NCI-H1105 (cell line): Measurements from ENCODE around the gene SYNE2.

Experiments
- DNase-seq: peaks from one replicate; lab custom pipeline; 2025; lab: John Stamatoyannopoulos, UW

Gene SYNE2

DNA sequence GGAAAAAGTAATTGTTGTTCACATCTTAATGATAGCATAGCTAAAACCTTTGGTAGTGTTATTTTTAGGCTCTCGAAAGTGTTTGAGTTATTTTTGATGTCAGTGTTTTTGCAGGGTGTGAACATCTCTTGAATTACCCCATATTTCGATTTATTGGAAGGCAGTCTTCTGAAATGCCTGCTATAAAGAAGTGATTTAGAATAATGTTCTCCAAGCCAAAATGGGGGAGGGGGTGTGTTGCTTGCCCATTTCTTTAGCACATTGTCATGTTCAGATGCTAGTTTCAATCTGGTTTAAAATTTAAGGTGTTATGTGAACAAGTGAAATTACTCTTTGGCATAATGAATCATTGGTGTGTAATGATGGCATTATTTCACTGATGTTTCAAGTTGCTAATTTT is 110.6 kb downstream of the SYNE2 start:
- DNase-seq, result no peak

DNA sequence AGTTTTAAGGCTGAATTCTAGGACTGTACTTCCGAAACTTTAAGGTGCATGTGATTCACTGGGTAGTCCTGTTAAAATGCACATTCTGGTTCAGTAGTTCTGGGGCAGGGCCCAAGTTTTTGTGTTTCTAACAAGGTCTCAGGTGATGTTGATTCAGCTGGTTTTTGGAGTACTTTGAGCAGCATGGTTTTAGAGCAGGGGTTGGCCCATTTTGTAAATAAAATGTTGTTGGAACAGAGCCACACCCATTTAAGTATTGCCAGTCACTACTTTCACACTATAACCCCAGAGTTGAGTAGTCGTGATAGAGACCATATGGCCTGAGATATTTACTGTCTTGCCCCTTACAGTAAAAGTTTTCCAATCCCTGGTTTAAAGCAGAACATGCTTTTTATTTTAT is 111.3 kb downstream of the SYNE2 start:
- peak; percentile 62 for DNase-seq

DNA sequence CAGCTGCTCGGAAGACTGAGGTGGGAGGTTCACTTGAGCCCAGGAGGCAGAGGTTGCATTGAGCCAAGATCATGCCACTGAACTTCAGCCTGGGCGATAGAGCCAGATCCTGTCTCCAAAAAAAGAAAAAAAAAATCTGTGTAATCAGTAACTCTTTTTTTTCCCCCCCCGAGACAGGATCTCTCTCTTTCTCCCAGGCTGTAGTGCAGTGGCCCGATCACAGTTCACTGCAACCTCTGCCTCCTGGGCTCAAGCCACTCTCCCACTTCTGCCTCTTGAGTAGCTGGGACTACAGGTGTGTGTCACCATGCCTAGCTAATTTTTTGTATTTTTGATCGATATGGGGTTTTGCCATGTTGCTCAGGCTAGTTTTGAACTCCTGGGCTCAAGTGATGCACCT is 113.6 kb downstream of the SYNE2 start:
- no peak for DNase-seq

DNA sequence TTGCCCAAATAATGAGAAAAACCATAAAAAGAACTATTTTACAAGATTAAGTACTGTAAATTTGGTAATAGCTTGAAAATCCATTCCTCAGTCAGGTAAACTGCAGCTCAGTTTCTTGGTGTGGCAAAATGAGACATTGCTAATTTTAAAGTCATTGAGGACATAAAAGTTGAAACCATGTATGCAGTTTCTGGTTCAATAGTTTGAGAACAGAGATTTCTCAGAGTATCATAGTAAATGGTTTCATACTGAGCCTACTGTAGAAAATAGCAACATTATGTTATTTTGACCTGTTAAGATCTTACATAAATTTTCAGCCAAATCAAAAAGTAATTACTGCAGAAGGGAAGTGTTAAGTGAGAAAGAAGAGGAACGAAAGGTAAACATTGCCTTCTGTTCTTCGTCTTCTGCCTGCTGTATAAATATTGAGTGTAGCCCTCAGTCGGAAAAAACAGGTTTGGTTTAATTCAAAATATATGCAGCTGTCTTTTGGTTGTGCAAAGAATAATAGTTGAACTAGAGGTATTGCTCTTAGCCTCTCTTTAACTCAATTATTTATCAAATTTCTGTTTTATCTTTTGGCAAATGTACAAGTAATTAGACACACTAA is 119.6 kb downstream of the SYNE2 start:
- DNase-seq, result peak; percentile 37

DNA sequence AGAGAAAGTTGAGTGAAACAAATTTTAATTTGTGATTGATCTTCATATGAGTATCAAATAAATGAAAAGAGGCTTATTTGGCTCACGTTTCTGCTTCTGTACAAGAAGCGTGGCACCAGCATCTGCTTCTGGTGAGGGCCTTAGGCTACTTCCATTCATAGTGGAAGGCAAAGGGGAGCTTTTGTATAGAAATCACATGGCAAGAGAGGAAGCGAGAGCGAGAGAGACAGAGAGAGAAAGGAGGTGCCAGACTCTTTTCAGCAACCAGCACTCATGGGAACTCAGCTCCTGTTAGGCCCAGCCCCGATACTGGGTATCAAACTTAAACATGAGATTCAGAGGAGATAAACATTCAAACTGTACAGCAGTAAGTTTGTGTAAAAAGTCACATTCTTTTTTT is 121.4 kb downstream of the SYNE2 start:
- DNase-seq, result no peak

DNA sequence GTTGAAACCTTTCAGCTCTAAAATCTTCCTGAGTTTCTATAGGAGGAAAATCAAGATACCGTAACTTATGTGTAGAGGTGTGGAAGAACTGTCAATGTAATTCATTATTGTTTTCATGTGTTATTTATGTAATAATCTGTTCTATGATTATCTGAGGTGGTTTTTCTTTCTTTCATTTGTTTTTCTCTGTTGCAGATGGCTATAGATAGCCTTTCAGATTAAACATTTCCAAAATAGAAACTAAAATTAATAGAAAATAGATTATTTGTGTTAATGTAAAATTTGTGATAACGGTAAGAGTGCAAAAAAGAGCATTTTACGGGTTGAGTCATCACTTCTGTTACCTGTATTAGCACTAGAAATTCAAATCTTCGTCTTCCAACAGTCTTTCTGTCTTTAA is 128.8 kb downstream of the SYNE2 start:
- DNase-seq, result no peak

DNA sequence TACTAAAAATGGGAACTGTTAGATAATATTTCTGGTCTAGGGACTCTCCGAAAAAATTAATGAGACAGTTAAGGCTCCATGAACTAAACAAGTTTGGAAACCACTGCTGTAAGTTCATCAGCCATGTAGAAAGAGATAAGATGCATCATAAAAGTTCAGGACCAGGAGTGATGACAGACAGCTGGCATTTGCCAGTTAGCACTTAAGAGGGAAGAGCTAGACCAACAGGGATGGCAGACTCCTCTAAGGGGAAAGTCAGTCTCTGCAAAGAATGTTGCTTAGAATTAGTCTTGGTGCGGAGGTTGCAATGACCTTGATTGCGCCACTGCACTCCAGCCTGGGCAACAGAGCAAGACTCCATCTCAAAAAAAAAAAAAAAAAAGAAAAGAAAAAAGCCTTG is 129.4 kb downstream of the SYNE2 start:
- DNase-seq, result no peak

DNA sequence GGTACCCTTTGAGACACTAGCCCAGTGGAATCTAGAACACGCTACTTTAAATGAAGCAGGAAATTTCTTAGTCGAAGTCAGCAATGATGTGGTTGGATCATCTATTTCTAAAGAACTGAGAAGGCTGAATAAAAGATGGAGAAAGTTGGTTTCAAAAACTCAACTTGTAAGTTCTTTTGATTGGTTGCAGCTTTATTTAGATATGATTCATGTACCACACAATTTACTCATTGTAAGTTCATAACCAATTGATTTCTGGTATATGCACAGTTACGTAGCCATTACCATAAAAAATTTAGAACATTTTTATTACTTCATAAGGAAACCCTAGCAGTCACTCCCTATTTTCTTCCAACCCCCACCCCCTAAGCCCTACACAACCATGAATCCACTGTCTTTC is 129.8 kb downstream of the SYNE2 start:
- DNase-seq, result no peak

DNA sequence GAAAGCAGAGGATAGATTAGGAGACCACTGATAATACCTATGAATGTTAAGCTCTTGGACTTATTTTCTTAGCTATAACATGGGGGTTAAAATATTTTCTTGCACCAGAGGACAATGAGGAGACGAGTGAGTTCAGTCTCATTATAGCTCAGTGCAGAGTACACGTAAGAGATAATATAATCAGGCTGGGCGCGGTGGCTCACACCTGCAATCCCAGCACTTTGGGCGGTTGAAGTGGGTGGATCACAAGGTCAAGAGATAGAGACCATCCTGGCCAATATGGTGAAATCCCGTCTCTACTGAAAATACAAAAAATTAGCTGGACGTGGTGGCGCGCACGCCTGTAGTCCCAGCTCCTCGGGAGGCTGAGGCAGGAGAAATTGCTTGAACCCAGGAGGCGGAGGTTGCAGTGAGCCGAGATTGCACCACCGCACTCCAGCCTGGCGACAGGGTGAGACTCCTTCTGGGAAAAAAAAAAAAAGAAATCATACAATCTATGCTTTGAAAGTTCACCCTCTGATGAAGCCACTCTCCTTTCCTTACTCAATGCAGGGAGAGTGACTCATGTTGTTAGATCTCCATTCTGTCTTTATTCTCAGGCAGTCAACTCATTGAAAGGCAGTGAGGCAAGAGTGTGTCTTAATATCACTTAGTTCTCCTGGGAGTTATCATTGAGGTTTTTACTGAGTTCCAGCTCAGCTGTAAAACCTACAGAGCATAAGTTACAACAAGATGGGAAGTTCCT is 134.2 kb downstream of the SYNE2 start:
- DNase-seq, result no peak

DNA sequence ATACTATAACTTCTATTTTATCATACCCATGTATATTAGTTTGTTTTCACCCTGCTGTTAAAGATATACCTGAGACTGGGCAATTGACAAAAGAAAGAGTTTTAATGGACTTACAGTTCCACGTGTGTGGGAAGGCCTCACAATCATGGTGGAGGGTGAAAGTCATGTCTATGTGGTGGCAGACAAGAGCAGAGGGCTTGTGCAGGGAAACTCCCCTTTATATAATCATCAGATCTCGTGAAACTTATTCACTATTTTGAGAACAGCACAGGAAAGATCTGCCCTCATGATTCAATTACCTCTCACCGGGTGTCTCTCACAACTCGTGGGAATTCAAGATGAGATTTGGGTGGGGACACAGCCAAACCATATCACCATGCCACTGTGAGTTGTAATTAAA is 135.8 kb downstream of the SYNE2 start:
- no peak for DNase-seq

DNA sequence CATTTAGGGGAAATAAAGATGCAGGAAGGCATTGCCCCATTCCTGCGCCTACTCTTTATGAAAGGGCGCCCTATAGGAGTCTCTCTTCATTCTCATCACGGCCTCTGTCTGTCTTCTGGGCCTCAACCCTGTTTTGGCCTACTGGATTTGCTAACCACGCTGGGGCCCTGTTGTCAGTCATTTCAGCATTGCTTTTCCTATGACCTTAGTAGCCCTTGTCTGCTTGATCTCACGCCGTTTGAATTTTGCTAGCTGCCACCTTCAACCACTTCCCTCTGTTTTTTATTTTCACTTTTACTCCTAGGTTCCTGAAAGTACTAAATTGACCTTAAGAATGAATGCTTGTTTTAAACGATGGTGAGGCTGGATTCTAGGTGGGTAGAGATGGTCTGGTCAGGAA is 139.0 kb downstream of the SYNE2 start:
- DNase-seq, result no peak

DNA sequence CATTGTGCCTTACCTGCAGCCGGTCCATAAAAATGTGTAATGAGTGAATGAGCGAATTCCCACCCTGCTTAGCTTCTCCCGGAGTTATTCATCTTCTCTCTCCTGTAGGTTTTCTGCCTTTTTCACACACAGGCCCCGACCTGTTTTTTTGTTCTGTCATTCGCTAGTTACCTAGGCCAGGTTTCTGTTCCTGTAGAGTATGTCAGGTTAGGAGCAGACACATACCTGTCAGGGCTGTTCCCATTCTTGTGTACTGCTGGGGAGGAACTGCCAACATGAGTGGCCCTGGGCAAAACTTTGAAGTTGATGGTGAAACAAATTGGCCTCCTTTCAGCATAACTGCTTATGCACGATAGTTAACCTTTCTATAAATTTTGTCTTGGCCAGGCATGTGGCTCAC is 140.1 kb downstream of the SYNE2 start:
- DNase-seq, result no peak

DNA sequence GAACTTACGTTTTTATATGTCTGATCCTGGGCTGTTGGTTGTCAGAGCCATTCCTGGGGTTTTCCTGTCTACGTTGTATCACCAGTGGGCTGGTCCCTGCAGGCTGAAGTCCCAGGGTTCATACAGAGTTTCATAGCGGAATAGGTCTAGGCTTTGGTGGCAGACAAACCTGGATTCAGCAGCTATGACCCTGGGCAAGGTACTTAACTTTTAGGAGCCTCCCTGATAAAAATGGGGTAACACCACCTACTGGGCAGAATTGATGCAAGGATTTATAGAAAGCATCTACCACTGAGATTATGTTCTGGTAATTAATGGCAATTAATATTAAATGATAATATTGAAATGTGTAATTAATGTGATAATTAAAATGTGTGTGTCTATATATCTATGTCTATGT is 141.2 kb downstream of the SYNE2 start:
- no peak for DNase-seq

DNA sequence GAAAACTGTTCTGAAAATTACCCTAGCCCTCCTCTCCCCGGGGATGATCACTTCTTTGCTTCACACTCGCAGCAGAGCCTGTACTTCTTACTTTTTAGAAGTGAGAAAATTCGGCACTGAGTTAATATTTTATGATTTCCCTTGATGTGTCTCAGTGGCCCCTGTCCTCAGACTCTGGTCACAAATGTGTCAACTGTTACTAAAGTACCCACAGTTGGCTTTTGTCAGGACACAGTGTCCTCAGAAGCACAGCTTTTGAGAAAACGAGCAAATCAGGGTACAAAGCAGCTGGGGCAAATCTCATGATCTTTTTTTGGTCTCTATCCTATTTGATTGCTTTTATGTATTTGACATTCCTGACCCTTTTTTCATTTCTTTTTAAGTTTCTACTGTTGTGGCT is 142.5 kb downstream of the SYNE2 start:
- DNase-seq, result no peak

DNA sequence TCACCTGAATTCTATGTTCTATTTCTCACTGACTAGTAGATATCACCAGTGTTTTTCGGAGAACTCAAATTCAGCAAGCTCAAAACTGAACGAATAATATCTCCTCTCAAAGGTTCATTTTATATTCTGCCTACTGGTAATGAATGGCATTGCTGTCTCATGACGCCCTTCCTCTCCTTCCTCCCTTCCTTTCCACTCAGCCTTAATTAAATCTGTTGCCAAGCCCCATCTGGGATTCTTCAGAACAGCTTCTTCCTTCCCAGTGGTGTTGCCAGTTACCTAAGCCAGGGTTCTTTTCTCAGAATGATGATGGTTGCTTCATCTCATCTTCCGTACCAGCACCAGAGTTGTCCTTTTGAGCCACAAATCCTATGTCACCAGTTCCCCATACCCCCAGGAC is 143.2 kb downstream of the SYNE2 start:
- DNase-seq, result no peak

DNA sequence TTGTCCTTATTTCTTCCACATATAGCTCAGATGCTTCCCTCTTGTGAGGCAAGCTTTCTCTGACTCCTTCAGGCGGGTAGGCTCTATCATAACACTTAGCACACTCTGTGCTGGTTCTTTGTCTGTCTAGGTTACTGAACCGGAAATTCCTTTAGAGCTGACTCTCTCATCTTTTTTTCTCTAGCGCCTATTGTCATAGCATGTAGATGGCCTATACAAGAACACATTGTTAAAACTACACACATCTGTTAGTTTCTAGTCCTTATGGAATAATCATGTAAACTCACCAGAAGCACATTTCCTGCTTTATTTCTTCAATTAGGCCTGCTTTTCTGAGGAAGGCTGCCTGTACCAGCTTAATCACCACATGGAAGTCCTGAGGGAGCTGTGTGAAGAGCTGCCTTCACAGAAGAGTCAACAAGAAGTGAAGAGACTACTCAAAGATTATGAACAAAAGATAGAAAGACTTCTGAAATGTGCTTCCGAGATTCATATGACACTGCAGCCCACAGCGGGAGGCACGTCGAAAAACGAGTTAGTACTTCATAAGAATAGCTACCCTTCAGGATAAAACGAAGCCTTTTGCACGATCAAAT is 143.9 kb downstream of the SYNE2 start:
- DNase-seq, result no peak

DNA sequence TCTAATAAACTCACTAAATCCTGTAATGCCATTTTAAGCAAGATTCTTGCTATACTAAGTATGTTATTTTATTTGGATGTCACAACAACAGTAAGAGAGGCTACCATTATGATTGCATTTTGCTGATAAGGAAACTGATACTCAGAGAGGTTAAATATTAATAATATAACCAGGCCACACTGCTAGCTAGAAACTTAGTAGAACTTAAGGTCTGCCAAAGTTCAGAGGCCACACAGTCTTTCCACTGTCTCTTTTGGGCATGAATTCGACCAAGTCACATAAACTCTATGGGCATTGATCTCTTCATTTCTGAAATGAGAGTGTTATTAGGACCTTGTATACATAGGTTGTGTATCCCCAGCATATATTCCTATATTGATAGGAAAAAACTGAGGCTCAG is 147.9 kb downstream of the SYNE2 start:
- DNase-seq, result no peak

DNA sequence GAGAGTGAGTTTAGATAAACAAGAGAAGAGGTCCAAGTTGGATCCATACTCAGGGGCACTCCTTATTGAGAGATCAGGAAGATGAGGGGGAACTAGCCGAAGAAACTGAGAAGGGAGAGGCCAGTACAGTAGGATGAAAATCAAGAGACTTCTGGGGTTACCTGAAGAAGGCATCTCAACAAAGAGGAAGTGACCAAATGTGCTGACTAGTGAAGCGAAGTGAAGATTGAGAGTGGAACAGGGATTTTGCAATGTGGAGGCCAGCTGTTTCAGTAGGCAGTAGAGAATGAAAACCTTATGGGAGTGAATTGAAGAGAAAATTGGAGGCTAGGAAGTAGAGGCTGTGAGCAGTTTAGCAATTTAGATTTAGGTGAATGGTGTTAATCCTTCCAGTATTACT is 153.0 kb downstream of the SYNE2 start:
- DNase-seq, result no peak

DNA sequence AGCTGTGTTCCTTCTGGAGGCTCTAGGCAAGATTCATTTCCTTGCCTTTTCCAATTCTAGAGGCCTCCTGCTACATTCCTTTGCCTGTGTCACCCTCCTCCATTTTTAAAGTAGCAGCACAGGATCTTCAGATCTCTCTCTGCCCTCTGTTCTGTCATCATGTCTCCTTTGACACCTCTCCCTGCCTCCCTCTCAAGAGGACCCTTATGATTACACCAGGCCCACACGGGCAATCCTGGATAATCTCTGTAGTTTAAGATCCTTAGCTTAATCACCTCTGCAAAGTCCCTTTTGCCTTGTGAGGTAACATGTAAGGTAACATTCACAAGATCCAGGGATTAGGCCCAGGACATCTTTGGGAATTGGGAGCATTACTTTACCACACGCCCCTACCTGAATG is 155.2 kb downstream of the SYNE2 start:
- DNase-seq, result no peak

DNA sequence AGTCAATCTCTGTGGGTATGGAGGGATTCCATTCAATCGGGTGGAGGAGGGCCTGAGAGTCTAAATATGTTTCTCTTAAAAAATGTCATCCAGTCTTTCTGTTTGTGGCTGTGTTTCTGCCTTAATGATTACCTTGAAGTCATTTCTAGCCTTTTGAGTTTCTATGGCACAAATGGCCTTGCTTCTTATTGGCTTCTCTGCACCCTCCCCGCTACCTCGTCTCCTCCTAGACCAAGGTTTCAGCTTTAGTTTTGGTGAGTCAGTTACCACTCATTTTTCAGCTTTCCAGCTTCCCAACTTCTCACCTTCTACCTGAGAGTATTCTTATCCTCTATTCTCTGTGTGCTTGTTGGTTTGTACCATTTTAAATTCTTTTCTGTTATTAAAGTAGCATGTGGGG is 159.2 kb downstream of the SYNE2 start:
- DNase-seq, result no peak

DNA sequence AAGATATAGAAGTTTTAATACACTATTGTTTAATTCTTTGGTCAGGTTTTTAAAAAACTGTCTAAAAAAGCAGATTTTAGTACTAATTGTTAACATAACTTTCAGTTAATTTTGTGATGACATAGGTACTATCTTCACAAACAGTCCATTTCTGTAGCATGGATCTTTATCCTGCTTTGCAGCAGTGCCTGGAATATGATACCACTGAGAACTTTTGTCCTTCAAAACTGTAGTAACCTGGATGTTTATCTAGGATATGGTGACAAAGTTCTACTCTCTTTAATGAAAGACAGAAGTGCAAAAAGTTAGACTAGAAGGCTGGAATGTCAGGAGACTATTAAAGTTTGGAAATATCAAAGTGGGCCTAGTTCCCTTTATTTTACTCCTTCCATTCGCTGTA is 159.9 kb downstream of the SYNE2 start:
- DNase-seq, result no peak

DNA sequence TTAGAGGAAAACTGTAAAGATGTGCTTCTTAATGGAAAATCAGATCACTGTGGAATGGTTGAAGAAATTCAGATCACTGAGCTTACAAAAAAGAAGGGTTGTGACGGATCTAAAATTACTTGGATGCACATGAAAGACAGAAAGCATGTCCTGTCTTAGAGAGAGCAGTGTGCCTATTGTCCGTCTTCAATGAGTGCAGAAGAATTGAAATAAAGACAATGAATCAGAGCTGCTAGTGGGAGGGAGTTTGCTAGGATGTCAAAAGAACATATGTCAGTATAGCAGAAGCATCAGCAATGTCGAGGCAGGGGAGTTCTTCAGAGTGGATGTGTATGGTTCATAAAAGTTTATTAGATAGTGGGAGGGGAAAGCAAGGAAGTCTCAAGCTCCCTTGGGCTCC is 172.7 kb downstream of the SYNE2 start:
- DNase-seq, result no peak

DNA sequence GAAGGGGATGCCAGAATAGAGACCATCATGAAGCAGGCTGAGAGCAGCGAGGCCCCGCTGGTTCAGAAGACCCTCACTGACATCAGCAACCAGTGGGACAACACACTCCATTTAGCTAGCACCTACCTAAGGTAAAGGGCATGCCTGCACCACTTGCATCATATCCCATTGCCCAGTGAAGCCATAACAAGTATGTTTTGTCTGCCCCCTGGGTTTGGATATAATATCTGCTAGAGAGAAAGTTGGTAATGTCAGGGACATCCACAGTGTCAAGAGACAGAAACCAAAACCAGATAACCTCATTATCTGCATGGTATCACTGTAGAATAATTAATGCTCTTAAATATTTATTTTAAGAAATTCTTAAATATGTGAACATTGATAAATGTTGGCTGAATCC is 173.8 kb downstream of the SYNE2 start:
- no peak for DNase-seq

DNA sequence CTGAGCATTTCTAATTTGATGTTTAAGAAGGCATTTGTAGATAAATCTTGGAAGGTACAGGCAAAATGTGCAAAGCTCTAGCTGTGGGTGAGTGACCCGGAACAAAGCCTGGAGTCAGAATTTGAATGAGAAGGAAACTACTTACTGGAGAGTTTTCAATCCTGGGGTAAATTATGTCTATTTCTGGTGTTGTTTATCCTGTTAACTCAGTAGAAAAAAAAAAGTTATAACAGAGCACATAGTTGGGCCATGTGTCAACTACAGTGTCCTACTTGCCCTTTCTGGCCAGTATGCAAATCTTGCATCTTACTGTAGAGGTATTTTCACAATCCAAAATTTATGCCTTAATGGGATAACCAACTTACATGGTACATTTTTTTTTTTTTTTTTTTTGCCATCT is 182.3 kb downstream of the SYNE2 start:
- DNase-seq, result no peak
